Measurements from ENCODE around the gene GDPD4. TPM values are rescaled to one million over a fixed set of nuclear protein-coding genes. Genes with fewer than 3 reads are reported as not detected.

The GDPD4 gene
- polyA plus RNA-seq, 4 donors, result 2.2 to 4.5 TPM; not detected in 2

DNA sequence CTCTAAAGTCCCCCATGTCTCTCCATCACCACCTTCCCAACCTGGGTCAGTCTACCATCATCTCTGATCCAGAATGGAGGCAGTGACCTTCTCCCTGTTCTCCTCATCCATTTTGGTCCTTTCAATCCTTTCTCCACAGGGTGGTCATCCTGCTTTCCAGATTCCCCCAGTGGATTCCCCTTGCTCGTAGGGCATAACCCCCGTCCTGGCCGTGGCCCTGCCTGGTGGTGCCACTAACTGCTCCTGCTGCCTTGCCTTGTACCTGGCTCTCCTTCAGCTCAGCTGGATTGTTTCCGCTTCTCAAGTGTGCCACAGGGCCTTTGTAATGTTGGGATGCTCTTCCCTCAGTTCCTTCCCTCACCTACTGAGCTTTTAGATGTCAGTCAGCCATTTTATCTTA lies 91.8 kb downstream of the GDPD4 start:
- Histone ChIP-seq H3K4me1 (ENCODE audit: control insufficient read depth in 3 of 3, insufficient read depth in 2 of 3, low read depth in 1 of 3, low read length in 2 of 3) (no peaks in the 10 kb centered on the region), H3K9me3 (ENCODE audit: control insufficient read depth in 2 of 2, insufficient read depth in 1 of 2, low read depth in 1 of 2, low read length in 1 of 2) (no peaks in the 10 kb centered on the region), H3K4me3 (ENCODE audit: low read depth in 1 of 3, low read length in 3 of 3) (no peak overlapping the region), H3K36me3 (ENCODE audit: control insufficient read depth in 3 of 3, insufficient read depth in 2 of 3, low read depth in 1 of 3, low read length in 3 of 3) (peaks cover 0 to 95% (median 0%) of the 10 kb centered on the region in 3 donors), H3K27ac (ENCODE audit: low read depth in 1 of 3, low read length in 2 of 3) (no peak overlapping the region), H3K27me3 (ENCODE audit: control insufficient read depth in 3 of 3, insufficient read depth in 3 of 3, low read length in 3 of 3) (no peaks in the 10 kb centered on the region)
- 79 to 94% (median 84%) methylated on average over 4 of the region's 4 CpGs for WGBS, 3 donors
- FAIRE-seq (no peak), DNase-seq (no peak)

DNA sequence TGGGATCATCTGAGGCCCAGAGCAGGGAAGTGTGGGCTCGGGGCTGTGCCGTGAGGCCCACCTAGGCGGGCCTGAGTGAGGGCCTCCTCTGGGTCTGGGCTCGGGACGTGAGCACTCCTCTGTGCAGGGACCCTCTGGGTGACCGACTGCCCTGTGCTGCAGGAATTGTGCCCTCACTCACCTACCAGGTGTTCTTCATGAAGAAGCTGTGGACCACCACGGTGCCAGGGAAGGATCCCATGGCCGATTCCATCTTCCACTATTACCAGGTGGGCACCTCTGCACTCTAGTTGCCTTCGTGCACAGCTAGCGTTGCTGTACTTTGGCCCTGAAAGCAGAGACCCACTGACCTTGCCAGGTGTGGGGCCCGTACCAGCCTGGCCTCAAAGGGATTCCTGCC lies 93.0 kb downstream of the GDPD4 start:
- Histone ChIP-seq H3K4me3 (ENCODE audit: low read depth in 1 of 3, low read length in 3 of 3) (no peak overlapping the region), H3K27me3 (ENCODE audit: control insufficient read depth in 3 of 3, insufficient read depth in 3 of 3, low read length in 3 of 3) (no peaks in the 10 kb centered on the region), H3K36me3 (ENCODE audit: control insufficient read depth in 3 of 3, insufficient read depth in 2 of 3, low read depth in 1 of 3, low read length in 3 of 3) (peaks cover 0 to 95% (median 0%) of the 10 kb centered on the region in 3 donors), H3K9me3 (ENCODE audit: control insufficient read depth in 2 of 2, insufficient read depth in 1 of 2, low read depth in 1 of 2, low read length in 1 of 2) (no peaks in the 10 kb centered on the region), H3K4me1 (ENCODE audit: control insufficient read depth in 3 of 3, insufficient read depth in 2 of 3, low read depth in 1 of 3, low read length in 2 of 3) (no peaks in the 10 kb centered on the region), H3K27ac (ENCODE audit: low read depth in 1 of 3, low read length in 2 of 3) (no peak overlapping the region)
- DNase-seq (no peak), FAIRE-seq (no peak)
- 69 to 87% (median 82%) methylated on average over 11 of the region's 11 CpGs for WGBS, 3 donors

DNA sequence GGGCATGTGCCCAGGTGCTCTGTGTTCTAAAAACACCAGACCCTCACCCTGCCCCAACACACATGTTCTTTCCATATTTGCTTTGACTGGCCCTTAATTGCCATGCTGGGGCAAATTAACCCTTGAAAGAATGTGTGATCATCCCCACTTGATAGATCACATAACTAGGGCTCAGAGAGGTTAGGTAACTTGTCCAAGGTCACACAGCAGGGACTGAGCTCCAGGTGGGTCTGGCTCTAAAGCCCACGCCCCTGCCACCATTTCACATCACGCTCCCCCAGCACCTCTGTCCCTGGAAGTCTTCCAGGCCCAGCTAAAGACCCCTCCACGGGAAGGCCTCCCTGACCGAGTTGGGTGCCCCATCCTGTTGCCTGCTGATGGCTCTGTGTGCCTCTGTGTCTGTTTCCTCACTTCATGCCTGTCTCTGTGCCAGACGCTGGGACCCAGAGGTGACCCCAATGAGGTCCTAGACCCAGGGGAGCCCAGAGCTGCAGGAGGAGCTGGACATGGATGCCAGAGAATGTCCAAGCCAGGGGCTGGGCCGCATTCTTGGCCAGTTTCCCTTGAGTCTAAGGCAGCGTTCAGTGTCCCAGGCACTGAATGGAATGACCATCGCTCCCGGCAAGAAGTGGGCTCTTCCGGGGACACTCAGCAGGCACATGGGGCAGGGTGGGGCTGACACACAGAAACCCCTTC lies 93.7 kb downstream of the GDPD4 start:
- no peak overlapping the region for H3K4me3 ChIP-seq (ENCODE audit: low read depth in 1 of 3, low read length in 3 of 3)
- no peaks in the 10 kb centered on the region for H3K9me3 ChIP-seq (ENCODE audit: control insufficient read depth in 2 of 2, insufficient read depth in 1 of 2, low read depth in 1 of 2, low read length in 1 of 2)
- FAIRE-seq (no peak), DNase-seq (no peak)
- H3K4me1 ChIP-seq (ENCODE audit: control insufficient read depth in 3 of 3, insufficient read depth in 2 of 3, low read depth in 1 of 3, low read length in 2 of 3), result no peaks in the 10 kb centered on the region
- H3K36me3 ChIP-seq (ENCODE audit: control insufficient read depth in 3 of 3, insufficient read depth in 2 of 3, low read depth in 1 of 3, low read length in 3 of 3), result peaks cover 0 to 95% (median 0%) of the 10 kb centered on the region in 3 donors
- H3K27ac ChIP-seq (ENCODE audit: low read depth in 1 of 3, low read length in 2 of 3), result no peak overlapping the region
- 73 to 91% (median 86%) methylated on average over 10 of the region's 10 CpGs for WGBS, 3 donors
- no peaks in the 10 kb centered on the region for H3K27me3 ChIP-seq (ENCODE audit: control insufficient read depth in 3 of 3, insufficient read depth in 3 of 3, low read length in 3 of 3)

DNA sequence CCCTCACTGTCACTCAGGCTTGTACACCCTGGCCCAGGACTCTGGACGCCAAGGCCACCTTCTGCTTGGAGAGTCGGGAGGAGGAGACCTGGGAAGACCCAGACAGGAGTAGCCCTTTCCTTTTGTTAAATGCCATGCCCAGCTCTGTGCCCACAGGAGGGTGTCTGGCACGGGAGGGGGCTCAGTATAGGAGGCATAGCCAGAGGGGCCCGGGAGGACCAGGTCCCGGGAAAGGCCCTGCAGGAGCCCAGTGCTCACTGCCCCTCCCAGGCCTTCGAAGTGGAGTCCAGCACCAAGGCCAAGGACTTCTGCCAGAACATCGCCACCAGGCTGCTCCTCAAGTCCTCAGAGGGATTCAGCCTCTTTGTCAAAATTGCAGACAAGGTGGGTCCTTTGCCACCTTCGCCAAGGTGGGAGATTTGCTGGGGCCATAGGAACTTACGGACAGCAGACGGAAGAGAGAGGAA lies 94.4 kb downstream of the GDPD4 start:
- WGBS, 3 donors, result 86 to 93% (median 88%) methylated on average over 9 to 10 of the region's 10 CpGs
- H3K27me3 ChIP-seq (ENCODE audit: control insufficient read depth in 3 of 3, insufficient read depth in 3 of 3, low read length in 3 of 3), result no peaks in the 10 kb centered on the region
- DNase-seq (no peak), FAIRE-seq (no peak)
- H3K27ac ChIP-seq (ENCODE audit: low read depth in 1 of 3, low read length in 2 of 3), result no peak overlapping the region
- no peak overlapping the region for H3K4me3 ChIP-seq (ENCODE audit: low read depth in 1 of 3, low read length in 3 of 3)
- no peaks in the 10 kb centered on the region for H3K4me1 ChIP-seq (ENCODE audit: control insufficient read depth in 3 of 3, insufficient read depth in 2 of 3, low read depth in 1 of 3, low read length in 2 of 3)
- no peaks in the 10 kb centered on the region for H3K9me3 ChIP-seq (ENCODE audit: control insufficient read depth in 2 of 2, insufficient read depth in 1 of 2, low read depth in 1 of 2, low read length in 1 of 2)
- H3K36me3 ChIP-seq (ENCODE audit: control insufficient read depth in 3 of 3, insufficient read depth in 2 of 3, low read depth in 1 of 3, low read length in 3 of 3), result peaks cover 0 to 95% (median 0%) of the 10 kb centered on the region in 3 donors

DNA sequence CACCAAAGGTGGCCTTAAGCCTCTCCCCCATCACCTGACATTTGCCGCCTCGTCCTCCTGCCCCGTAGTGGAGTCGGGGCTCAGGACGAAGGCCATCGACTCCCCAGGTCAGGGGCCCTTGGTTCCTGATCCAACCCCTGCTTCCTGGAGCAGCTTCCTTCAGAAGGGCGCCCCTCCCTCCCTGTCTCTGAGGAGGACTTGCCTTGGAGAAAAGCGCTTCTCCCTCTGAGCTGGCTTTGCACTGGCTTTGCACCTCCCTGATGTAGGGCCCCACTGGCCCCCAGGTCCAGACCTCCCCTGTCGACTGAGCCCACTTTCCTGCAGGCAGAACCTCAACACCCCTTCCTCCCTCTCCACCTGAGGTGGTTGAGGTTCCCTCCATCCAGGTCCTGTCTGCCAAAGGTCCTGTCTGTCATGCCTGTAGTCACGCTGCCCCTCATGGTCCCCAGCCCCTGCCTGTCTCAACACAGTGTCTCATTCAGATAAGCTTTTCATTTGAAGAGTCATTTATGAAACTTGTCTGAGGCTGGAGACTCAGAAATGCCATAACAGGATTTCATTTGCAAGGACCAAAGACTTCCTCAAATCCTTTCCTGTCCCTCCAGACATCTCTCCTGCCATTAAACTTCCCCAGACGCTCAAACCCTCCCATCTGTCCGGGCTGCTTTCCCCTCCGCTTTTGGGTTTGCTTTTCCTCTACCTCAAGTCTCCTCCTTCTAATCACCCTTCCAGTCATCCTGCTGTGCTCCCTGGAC lies 95.0 kb downstream of the GDPD4 start:
- DNase-seq (no peak), FAIRE-seq (no peak)
- Histone ChIP-seq H3K9me3 (ENCODE audit: control insufficient read depth in 2 of 2, insufficient read depth in 1 of 2, low read depth in 1 of 2, low read length in 1 of 2) (no peaks in the 10 kb centered on the region), H3K4me3 (ENCODE audit: low read depth in 1 of 3, low read length in 3 of 3) (no peak overlapping the region), H3K4me1 (ENCODE audit: control insufficient read depth in 3 of 3, insufficient read depth in 2 of 3, low read depth in 1 of 3, low read length in 2 of 3) (no peaks in the 10 kb centered on the region), H3K27me3 (ENCODE audit: control insufficient read depth in 3 of 3, insufficient read depth in 3 of 3, low read length in 3 of 3) (no peaks in the 10 kb centered on the region), H3K36me3 (ENCODE audit: control insufficient read depth in 3 of 3, insufficient read depth in 2 of 3, low read depth in 1 of 3, low read length in 3 of 3) (peaks cover 0 to 95% (median 0%) of the 10 kb centered on the region in 3 donors), H3K27ac (ENCODE audit: low read depth in 1 of 3, low read length in 2 of 3) (no peak overlapping the region)
- 72 to 78% (median 73%) methylated on average over 13 of the region's 13 CpGs for WGBS, 3 donors

DNA sequence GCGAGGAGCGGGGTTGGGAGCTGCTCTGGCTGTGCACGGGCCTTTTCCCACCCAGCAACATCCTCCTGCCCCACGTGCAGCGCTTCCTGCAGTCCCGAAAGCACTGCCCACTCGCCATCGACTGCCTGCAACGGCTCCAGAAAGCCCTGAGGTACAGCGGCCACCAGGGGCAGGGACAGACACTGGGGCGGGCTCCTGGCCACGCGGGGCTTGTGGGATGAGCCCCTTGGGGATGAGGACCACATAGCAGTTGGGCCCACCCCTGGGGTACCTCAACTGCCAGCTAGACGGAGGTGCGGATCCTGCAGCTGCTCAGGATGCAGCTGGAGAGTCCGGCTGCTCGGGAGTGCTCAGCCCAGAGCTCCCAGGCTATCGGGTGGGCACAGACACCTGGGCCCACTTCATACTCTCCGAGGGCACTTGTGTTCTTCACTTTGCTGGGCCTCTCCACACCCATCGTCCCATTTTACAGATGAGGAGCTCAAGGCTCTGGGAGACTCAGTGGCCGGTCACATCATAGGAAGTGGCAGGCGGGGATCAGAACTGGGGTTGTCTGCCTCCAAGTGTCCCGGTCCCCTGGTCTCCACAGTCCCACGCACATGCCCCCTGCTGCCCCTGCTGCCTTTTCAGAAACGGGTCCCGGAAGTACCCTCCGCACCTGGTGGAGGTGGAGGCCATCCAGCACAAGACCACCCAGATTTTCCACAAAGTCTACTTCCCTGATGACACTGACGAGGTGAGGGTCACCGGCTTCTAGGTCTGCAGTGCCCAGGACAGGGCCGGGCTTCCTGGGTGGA lies 95.8 kb downstream of the GDPD4 start:
- no peak overlapping the region for H3K4me3 ChIP-seq (ENCODE audit: low read depth in 1 of 3, low read length in 3 of 3)
- H3K4me1 ChIP-seq (ENCODE audit: control insufficient read depth in 3 of 3, insufficient read depth in 2 of 3, low read depth in 1 of 3, low read length in 2 of 3), result no peaks in the 10 kb centered on the region
- H3K9me3 ChIP-seq (ENCODE audit: control insufficient read depth in 2 of 2, insufficient read depth in 1 of 2, low read depth in 1 of 2, low read length in 1 of 2), result no peaks in the 10 kb centered on the region
- no peak overlapping the region for H3K27ac ChIP-seq (ENCODE audit: low read depth in 1 of 3, low read length in 2 of 3)
- no peaks in the 10 kb centered on the region for H3K27me3 ChIP-seq (ENCODE audit: control insufficient read depth in 3 of 3, insufficient read depth in 3 of 3, low read length in 3 of 3)
- FAIRE-seq (no peak), DNase-seq (no peak)
- peaks cover 0 to 95% (median 0%) of the 10 kb centered on the region in 3 donors for H3K36me3 ChIP-seq (ENCODE audit: control insufficient read depth in 3 of 3, insufficient read depth in 2 of 3, low read depth in 1 of 3, low read length in 3 of 3)
- 81 to 89% (median 84%) methylated on average over 30 of the region's 30 CpGs for whole genome bisulfite sequencing, 3 donors

DNA sequence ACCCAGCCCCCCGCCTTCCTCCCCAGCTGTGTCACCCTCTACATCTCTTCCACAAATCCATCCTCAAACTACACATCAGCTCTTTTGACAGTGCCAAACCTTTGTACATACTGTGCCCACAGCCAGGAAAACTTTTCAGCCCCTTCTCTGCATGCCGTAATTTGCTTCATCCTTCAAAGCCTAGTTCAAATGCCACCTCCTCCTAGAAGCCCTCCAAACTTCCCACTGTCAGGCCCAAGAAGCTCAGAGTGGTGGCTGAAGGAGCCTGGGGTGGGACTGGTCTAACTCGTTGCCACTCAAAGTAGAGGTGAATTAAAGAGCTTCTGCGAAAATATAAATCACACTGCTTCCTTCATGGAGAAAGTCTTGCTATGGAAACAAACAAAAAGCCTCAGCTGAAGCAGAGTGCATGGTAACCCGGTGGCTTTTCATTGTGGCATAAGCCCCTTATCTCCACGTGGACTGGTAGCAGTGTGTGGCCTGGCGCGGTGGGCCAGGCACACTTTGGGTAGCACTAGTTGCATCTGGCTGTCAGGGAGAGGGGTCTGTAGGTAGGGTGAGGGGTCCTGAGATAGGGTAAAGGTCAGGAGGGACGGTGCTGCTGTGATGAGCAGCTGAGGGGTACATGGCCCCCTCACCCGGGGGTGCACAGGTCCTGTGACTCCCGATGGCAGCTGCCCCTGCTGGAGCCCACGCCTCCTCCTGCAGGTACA lies 96.6 kb downstream of the GDPD4 start:
- H3K27me3 ChIP-seq (ENCODE audit: control insufficient read depth in 3 of 3, insufficient read depth in 3 of 3, low read length in 3 of 3), result no peaks in the 10 kb centered on the region
- no peaks in the 10 kb centered on the region for H3K4me1 ChIP-seq (ENCODE audit: control insufficient read depth in 3 of 3, insufficient read depth in 2 of 3, low read depth in 1 of 3, low read length in 2 of 3)
- H3K4me3 ChIP-seq (ENCODE audit: low read depth in 1 of 3, low read length in 3 of 3), result no peak overlapping the region
- peaks cover 0 to 99% (median 0%) of the 10 kb centered on the region in 3 donors for H3K36me3 ChIP-seq (ENCODE audit: control insufficient read depth in 3 of 3, insufficient read depth in 2 of 3, low read depth in 1 of 3, low read length in 3 of 3)
- no peaks in the 10 kb centered on the region for H3K9me3 ChIP-seq (ENCODE audit: control insufficient read depth in 2 of 2, insufficient read depth in 1 of 2, low read depth in 1 of 2, low read length in 1 of 2)
- H3K27ac ChIP-seq (ENCODE audit: low read depth in 1 of 3, low read length in 2 of 3), result no peak overlapping the region
- WGBS, 3 donors, result 82 to 87% (median 84%) methylated on average over 12 of the region's 12 CpGs
- FAIRE-seq (no peak), DNase-seq (no peak)

Measured in small intestine (tissue), 7 donors.